Measurements from ENCODE around the gene MORN1. TPM values are rescaled to one million over a fixed set of nuclear protein-coding genes. Genes with fewer than 3 reads are reported as not detected.

The MORN1 gene
- total and polyA plus RNA-seq, 9 of the 15 experiments (the other 6 are each of a cell fraction or from before 2014, with no cell fraction given), result 0.24 to 9.3 (median 4.2) TPM

DNA sequence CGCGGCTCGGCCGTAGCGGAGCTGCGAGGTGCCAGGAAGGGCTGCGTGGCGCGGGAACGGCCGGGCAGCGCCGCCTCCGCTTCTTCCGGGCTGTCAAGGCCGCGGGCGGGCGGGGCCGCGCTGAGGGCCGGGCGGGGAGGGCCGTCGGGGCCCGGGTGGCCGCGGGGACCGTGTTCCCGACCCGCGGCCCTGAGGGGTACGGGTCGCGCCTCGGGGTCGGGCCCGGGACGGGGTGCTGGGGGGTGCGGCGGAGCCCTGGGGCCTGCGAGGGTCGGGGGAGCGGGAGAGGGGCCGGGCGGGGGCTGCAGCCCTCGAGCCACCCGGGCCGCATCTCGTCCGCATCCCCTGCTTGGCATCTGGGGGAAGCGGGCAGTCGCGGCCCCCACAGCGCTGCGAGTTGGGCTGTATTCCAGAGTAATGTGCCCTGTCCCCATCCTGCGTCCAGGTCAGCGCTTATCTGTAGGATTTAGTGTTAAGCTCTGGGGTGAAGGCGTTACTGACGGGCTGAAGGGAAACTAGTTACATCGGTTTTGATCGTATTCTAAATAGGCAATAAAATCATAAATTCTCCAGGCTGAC, 666 bp upstream of the MORN1 start (continued):
- TF ChIP-seq STAG1 (CRISPR knock-in tag; IDR thresholded peaks at IDR 0.05; ENCODE audit: borderline replicate concordance) (no peak), FOXJ2 (tag; IDR thresholded peaks at IDR 0.05) (no peak), NFE2L1 (tag; IDR thresholded peaks at IDR 0.05; ENCODE audit: borderline replicate concordance, low read depth) (no peak), ZBED1 (IDR thresholded peaks at IDR 0.05) (0 out of 2 replicates have a peak, but pooled peaks have one; percentile 23), COPS2 (conservative IDR thresholded peaks at IDR 0.05) (no peak), ZEB2 (IDR thresholded peaks at IDR 0.05) (no peak), SMARCC2 (IDR thresholded peaks at IDR 0.05; ENCODE audit: low read depth) (no peak), ETV6 (IDR thresholded peaks at IDR 0.05; ENCODE audit: borderline replicate concordance in 1 of 2, low read depth in 2 of 2, low read length in 1 of 2) (0 out of 4 replicates have a peak, but pooled peaks of 1 of the 2 experiments have one; percentile 8), ETV6 (CRISPR knock-in tag; IDR thresholded peaks at IDR 0.05; ENCODE audit: borderline replicate concordance) (no peak), CEBPB (tag; IDR thresholded peaks at IDR 0.05) (no peak), SAFB2 (IDR thresholded peaks at IDR 0.05; ENCODE audit: borderline replicate concordance, low read depth, low read length, severe bottlenecking) (no peak), BDP1 (IDR thresholded peaks at IDR 0.05; ENCODE audit: insufficient read depth, insufficient read length) (no peak), ZNF583 (CRISPR knock-in tag; IDR thresholded peaks at IDR 0.05) (peak; percentile 13; the same call in 1 of the 2 replicates), ZNF778 (CRISPR knock-in tag; IDR thresholded peaks at IDR 0.05) (no peak), SMAD4 (CRISPR knock-in tag; conservative IDR thresholded peaks at IDR 0.05) (peak; percentile 44; the same call in 1 of the 2 replicates), ZNF384 (IDR thresholded peaks at IDR 0.05; ENCODE audit: low read depth, low read length) (no peak), POLR2AphosphoS5 (IDR thresholded peaks at IDR 0.05; ENCODE audit: control insufficient read depth, insufficient read depth, low read depth, low read length) (no peak), TRIM24 (IDR thresholded peaks at IDR 0.05) (no peak), EHMT2 (IDR thresholded peaks at IDR 0.05) (no peak)
- TF ChIP-seq, protein P1, sequence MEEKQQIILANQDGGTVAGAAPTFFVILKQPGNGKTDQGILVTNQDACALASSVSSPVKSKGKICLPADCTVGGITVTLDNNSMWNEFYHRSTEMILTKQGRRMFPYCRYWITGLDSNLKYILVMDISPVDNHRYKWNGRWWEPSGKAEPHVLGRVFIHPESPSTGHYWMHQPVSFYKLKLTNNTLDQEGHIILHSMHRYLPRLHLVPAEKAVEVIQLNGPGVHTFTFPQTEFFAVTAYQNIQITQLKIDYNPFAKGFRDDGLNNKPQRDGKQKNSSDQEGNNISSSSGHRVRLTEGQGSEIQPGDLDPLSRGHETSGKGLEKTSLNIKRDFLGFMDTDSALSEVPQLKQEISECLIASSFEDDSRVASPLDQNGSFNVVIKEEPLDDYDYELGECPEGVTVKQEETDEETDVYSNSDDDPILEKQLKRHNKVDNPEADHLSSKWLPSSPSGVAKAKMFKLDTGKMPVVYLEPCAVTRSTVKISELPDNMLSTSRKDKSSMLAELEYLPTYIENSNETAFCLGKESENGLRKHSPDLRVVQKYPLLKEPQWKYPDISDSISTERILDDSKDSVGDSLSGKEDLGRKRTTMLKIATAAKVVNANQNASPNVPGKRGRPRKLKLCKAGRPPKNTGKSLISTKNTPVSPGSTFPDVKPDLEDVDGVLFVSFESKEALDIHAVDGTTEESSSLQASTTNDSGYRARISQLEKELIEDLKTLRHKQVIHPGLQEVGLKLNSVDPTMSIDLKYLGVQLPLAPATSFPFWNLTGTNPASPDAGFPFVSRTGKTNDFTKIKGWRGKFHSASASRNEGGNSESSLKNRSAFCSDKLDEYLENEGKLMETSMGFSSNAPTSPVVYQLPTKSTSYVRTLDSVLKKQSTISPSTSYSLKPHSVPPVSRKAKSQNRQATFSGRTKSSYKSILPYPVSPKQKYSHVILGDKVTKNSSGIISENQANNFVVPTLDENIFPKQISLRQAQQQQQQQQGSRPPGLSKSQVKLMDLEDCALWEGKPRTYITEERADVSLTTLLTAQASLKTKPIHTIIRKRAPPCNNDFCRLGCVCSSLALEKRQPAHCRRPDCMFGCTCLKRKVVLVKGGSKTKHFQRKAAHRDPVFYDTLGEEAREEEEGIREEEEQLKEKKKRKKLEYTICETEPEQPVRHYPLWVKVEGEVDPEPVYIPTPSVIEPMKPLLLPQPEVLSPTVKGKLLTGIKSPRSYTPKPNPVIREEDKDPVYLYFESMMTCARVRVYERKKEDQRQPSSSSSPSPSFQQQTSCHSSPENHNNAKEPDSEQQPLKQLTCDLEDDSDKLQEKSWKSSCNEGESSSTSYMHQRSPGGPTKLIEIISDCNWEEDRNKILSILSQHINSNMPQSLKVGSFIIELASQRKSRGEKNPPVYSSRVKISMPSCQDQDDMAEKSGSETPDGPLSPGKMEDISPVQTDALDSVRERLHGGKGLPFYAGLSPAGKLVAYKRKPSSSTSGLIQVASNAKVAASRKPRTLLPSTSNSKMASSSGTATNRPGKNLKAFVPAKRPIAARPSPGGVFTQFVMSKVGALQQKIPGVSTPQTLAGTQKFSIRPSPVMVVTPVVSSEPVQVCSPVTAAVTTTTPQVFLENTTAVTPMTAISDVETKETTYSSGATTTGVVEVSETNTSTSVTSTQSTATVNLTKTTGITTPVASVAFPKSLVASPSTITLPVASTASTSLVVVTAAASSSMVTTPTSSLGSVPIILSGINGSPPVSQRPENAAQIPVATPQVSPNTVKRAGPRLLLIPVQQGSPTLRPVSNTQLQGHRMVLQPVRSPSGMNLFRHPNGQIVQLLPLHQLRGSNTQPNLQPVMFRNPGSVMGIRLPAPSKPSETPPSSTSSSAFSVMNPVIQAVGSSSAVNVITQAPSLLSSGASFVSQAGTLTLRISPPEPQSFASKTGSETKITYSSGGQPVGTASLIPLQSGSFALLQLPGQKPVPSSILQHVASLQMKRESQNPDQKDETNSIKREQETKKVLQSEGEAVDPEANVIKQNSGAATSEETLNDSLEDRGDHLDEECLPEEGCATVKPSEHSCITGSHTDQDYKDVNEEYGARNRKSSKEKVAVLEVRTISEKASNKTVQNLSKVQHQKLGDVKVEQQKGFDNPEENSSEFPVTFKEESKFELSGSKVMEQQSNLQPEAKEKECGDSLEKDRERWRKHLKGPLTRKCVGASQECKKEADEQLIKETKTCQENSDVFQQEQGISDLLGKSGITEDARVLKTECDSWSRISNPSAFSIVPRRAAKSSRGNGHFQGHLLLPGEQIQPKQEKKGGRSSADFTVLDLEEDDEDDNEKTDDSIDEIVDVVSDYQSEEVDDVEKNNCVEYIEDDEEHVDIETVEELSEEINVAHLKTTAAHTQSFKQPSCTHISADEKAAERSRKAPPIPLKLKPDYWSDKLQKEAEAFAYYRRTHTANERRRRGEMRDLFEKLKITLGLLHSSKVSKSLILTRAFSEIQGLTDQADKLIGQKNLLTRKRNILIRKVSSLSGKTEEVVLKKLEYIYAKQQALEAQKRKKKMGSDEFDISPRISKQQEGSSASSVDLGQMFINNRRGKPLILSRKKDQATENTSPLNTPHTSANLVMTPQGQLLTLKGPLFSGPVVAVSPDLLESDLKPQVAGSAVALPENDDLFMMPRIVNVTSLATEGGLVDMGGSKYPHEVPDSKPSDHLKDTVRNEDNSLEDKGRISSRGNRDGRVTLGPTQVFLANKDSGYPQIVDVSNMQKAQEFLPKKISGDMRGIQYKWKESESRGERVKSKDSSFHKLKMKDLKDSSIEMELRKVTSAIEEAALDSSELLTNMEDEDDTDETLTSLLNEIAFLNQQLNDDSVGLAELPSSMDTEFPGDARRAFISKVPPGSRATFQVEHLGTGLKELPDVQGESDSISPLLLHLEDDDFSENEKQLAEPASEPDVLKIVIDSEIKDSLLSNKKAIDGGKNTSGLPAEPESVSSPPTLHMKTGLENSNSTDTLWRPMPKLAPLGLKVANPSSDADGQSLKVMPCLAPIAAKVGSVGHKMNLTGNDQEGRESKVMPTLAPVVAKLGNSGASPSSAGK (IDR thresholded peaks at IDR 0.05), result no peak

Data from K562 (cell line).